Esophagus muscularis mucosa (tissue), 4 donors: Measurements from ENCODE around the gene SEMA5A. TPM values are rescaled to one million over a fixed set of nuclear protein-coding genes. Genes with fewer than 3 reads are reported as not detected.

Source experiments
- DNase-seq: peaks from one replicate; pipeline ENCODE4 v3.0.0-alpha.2; 2017; ENCODE audit errors: extremely low spot score
- H3K27ac ChIP-seq, 4 donors: fragments of 200-600 bp; sonication (generic); replicated peaks in 1 of 4; 1 replicate in 3 of 4; 2 replicates in 1 of 4; pipeline ENCODE4 v1.5.1; 2016 to 2019; ENCODE audit warnings: mild to moderate bottlenecking in 1 of 4
- H3K27me3 ChIP-seq, 4 donors: fragments of 200-600 bp; sonication (generic); one replicate each; pipeline versions ENCODE4 v1.5.1 to v1.6.0; 2016 to 2019
- H3K36me3 ChIP-seq, 4 donors: fragments of 200-600 bp; sonication (generic); one replicate each; pipeline ENCODE4 v1.5.1; 2016 to 2019
- H3K4me1 ChIP-seq, 4 donors: fragments of 200-600 bp; sonication (generic); one replicate each; pipeline ENCODE4 v1.5.1; 2016 to 2019
- H3K4me3 ChIP-seq, 4 donors: fragments of 200-600 bp; sonication (generic); 1 replicate in 2 of 4; 2 replicates in 2 of 4; pipeline ENCODE4 v1.5.1; 2016 to 2019; ENCODE audit warnings: mild to moderate bottlenecking in 4 of 4, moderate library complexity in 1 of 4
- H3K9me3 ChIP-seq, 4 donors: fragments of 200-600 bp; sonication (generic); 1 replicate in 3 of 4; 2 replicates in 1 of 4; pipeline ENCODE4 v1.5.1; 2016 to 2019
- CTCF ChIP-seq, 3 experiments: fragments of 200-600 bp in 2 of 3; fragments of 450-650 bp in 1 of 3; sonication (generic) in 2 of 3; IDR thresholded peaks; one replicate each; pipeline ENCODE4 v1.5.1; 2017 to 2019; ENCODE audit warnings: antibody characterized with exemption in 3 of 3, mild to moderate bottlenecking in 2 of 3, moderate library complexity in 1 of 3
- EP300 ChIP-seq: sonication (generic); formaldehyde crosslinking; IDR thresholded peaks from one replicate; pipeline ENCODE4 v1.6.1; 2017; ENCODE audit warnings: antibody characterized with exemption
- POLR2A ChIP-seq: fragments of 450-650 bp; IDR thresholded peaks from one replicate; pipeline ENCODE4 v1.6.1; 2017; ENCODE audit warnings: antibody characterized with exemption, moderate library complexity, mild to moderate bottlenecking, low read depth
- POLR2AphosphoS5 ChIP-seq, 2 donors: sonication (generic); formaldehyde crosslinking; IDR thresholded peaks; one replicate each; pipeline ENCODE4 v1.6.1; 2017; ENCODE audit warnings: antibody characterized with exemption in 2 of 2
- WGBS: methylation state at CpG from one replicate; pipeline ENCODE4 v1.1.5; 2018; 5-methylcytosine and 5-hydroxymethylcytosine counted together
- intact Hi-C: fragments of 100-400 bp; cut with DNase I; formaldehyde crosslinking; loops from one replicate; pipeline ENCODE4 v1.15.1; 2023
- total RNA-seq, 4 donors: library from RNA; depleted of rRNA; stranded (reverse); fragments of >200 nt; gene quantifications; one replicate each; pipeline versions ENCODE4 v1.1.0 to v1.2.1, GENCODE V29; 2016

SEMA5A gene
- total RNA-seq, 4 donors from 2014 or later: 2.1 to 5.6 (median 3.5) TPM

GRCh38 chr5:9363449-9363848 is 182.4 kb downstream of the SEMA5A start:
- 45% methylated on average over 2 of the region's 2 CpGs for WGBS
- Histone ChIP-seq H3K9me3 (no peaks in the 10 kb centered on the region), H3K27ac (no peak overlapping the region), H3K4me1 (peaks cover 0 to 16% (median 0%) of the 10 kb centered on the region in 4 donors), H3K4me3 (no peak overlapping the region), H3K36me3 (no peaks in the 10 kb centered on the region), H3K27me3 (no peaks in the 10 kb centered on the region)
- DNase-seq: no peak
- intact Hi-C loops: loop anchor here (5.0 kb wide), 1 partner anchor 189 kb away; no protein-coding TSS in a partner anchor
- TF ChIP-seq EP300 (no peak), POLR2AphosphoS5 (IDR thresholded peaks at IDR 0.05) (no peak), CTCF (IDR thresholded peaks at IDR 0.05) (no peak), POLR2A (no peak)

GRCh38 chr5:9363026-9363425 is 182.8 kb downstream of the SEMA5A start:
- no peaks in the 10 kb centered on the region for H3K9me3 ChIP-seq
- H3K4me3 ChIP-seq: no peak overlapping the region
- DNase-seq: no peak
- 29% methylated on average over 2 of the region's 2 CpGs for WGBS
- TF ChIP-seq POLR2A: no peak
- TF ChIP-seq POLR2AphosphoS5 (IDR thresholded peaks at IDR 0.05): no peak
- TF ChIP-seq EP300: no peak
- TF ChIP-seq CTCF (IDR thresholded peaks at IDR 0.05): no peak
- H3K27ac ChIP-seq: no peak overlapping the region
- no peaks in the 10 kb centered on the region for H3K36me3 ChIP-seq
- H3K4me1 ChIP-seq: peaks cover 0 to 16% (median 0%) of the 10 kb centered on the region in 4 donors
- intact Hi-C loops: loop anchor here (5.0 kb wide), 1 partner anchor 189 kb away; no protein-coding TSS in a partner anchor
- no peaks in the 10 kb centered on the region for H3K27me3 ChIP-seq

GRCh38 chr5:9362600-9362999 is 183.3 kb downstream of the SEMA5A start:
- TF ChIP-seq POLR2AphosphoS5 (IDR thresholded peaks at IDR 0.05): no peak
- no peak for TF ChIP-seq CTCF (IDR thresholded peaks at IDR 0.05)
- no peak for TF ChIP-seq POLR2A
- no peak for TF ChIP-seq EP300
- no peaks in the 10 kb centered on the region for H3K27me3 ChIP-seq
- H3K4me3 ChIP-seq: no peak overlapping the region
- intact Hi-C loops: loop anchor here (5.0 kb wide), 1 partner anchor 190 kb away; no protein-coding TSS in a partner anchor
- 78% methylated on average over 3 of the region's 3 CpGs for WGBS
- no peaks in the 10 kb centered on the region for H3K9me3 ChIP-seq
- no peaks in the 10 kb centered on the region for H3K36me3 ChIP-seq
- H3K27ac ChIP-seq: no peak overlapping the region
- no peak for DNase-seq
- peaks cover 0 to 16% (median 0%) of the 10 kb centered on the region in 4 donors for H3K4me1 ChIP-seq

- TF ChIP-seq POLR2AphosphoS5 (IDR thresholded peaks at IDR 0.05) (no peak), CTCF (IDR thresholded peaks at IDR 0.05) (peak; percentile 23 to 56 (median 34))
- intact Hi-C loops: loop anchor here (5.0 kb wide), 1 partner anchor 190 kb away; no protein-coding TSS in a partner anchor
- Histone ChIP-seq H3K4me1 (peaks cover 0 to 21% (median 1%) of the 10 kb centered on the region in 4 donors), H3K9me3 (no peaks in the 10 kb centered on the region), H3K36me3 (no peaks in the 10 kb centered on the region), H3K27ac (no peak overlapping the region), H3K27me3 (no peaks in the 10 kb centered on the region), H3K4me3 (no peak overlapping the region)
- 59% methylated on average over 8 of the region's 8 CpGs for WGBS
- DNase-seq: no peak
Observed at GRCh38 chr5:9361835-9362234, 184.0 kb downstream of the SEMA5A start.
